G401 (cell line): ENCODE results near the gene SDR42E2. TPM values are rescaled to one million over a fixed set of nuclear protein-coding genes. Genes with fewer than 3 reads are reported as not detected.
"Not testable (repeated sequence)": the region's sequence is repeated elsewhere in the genome, so short reads cannot be mapped to it uniquely, and the experiment has no call there.

Experiments
- DNase-seq: peaks from one replicate; pipeline ENCODE4 v3.0.0-alpha.2; 2015; ENCODE audit warnings: low spot score
- in situ Hi-C: cut with HindIII; loops from 2 replicates; pipeline ENCODE4 v1.10.0; 2016; ENCODE audit warnings: low sequenced_read_pairs, mixed read lengths
- total RNA-seq: library from RNA; depleted of rRNA; stranded (reverse); fragments of >200 nt; shearing (Covaris generic); gene quantifications from 2 replicates; pipeline ENCODE4 v1.2.3, GENCODE V29; 2014; rRNA removed

Gene SDR42E2
- total RNA-seq = not detected in 2 replicates

GRCh38 chr16:22161999-22162655 is at the start of gene SDR42E2:
Gene SDR42E2, plus strand, starts transcription at chr16:22162506. Its CDS starts 3,077 bp downstream, at chr16:22165583.
- DNase-seq = no peak
- in situ Hi-C loops = no loop called here

- DNase-seq = no peak
- in situ Hi-C loops = no loop called here
Measured at GRCh38 chr16:22116095-22116700, 46.1 kb upstream of the SDR42E2 start.

GRCh38 chr16:22117609-22118008 is 44.7 kb upstream of the SDR42E2 start:
- in situ Hi-C loops = no loop called here
- no peak for DNase-seq

GRCh38 chr16:22120440-22120839 is 41.9 kb upstream of the SDR42E2 start:
- in situ Hi-C loops = no loop called here
- DNase-seq = no peak

- in situ Hi-C loops = no loop called here
- no peak for DNase-seq
Measured at GRCh38 chr16:22122239-22122638, 40.1 kb upstream of the SDR42E2 start.

- in situ Hi-C loops = no loop called here
- DNase-seq = no peak
Measured at GRCh38 chr16:22123146-22123545, 39.2 kb upstream of the SDR42E2 start.

GRCh38 chr16:22123759-22124490 is 38.4 kb upstream of the SDR42E2 start:
- in situ Hi-C loops = no loop called here

GRCh38 chr16:22124583-22125284 is 37.6 kb upstream of the SDR42E2 start:
- in situ Hi-C loops = no loop called here

More at GRCh38 chr16:22123759-22124490, 38.4 kb upstream of the SDR42E2 start:
- DNase-seq = no peak

GRCh38 chr16:22126037-22126558 is 36.2 kb upstream of the SDR42E2 start:
- in situ Hi-C loops = no loop called here
- no peak for DNase-seq

More at GRCh38 chr16:22124583-22125284, 37.6 kb upstream of the SDR42E2 start:
- no peak for DNase-seq

- in situ Hi-C loops, DNase-seq: not testable (repeated sequence)
Measured at GRCh38 chr16:22128537-22128936, 33.8 kb upstream of the SDR42E2 start.

- in situ Hi-C loops = no loop called here
- DNase-seq = no peak
Measured at GRCh38 chr16:22130528-22130927, 31.8 kb upstream of the SDR42E2 start.

GRCh38 chr16:22132801-22133200 is 29.5 kb upstream of the SDR42E2 start:
- in situ Hi-C loops = no loop called here
- DNase-seq = no peak

GRCh38 chr16:22138482-22138881 is 23.8 kb upstream of the SDR42E2 start:
- DNase-seq = no peak
- in situ Hi-C loops = no loop called here

- no peak for DNase-seq
- in situ Hi-C loops = no loop called here
Measured at GRCh38 chr16:22139008-22139407, 23.3 kb upstream of the SDR42E2 start.

GRCh38 chr16:22139732-22140131 is 22.6 kb upstream of the SDR42E2 start:
- in situ Hi-C loops = no loop called here
- no peak for DNase-seq

GRCh38 chr16:22141767-22142166 is 20.5 kb upstream of the SDR42E2 start:
- DNase-seq = no peak

GRCh38 chr16:22144520-22144919 is 17.8 kb upstream of the SDR42E2 start:
- in situ Hi-C loops = no loop called here
- no peak for DNase-seq

More at GRCh38 chr16:22141767-22142166, 20.5 kb upstream of the SDR42E2 start:
- in situ Hi-C loops = no loop called here

- in situ Hi-C loops = no loop called here
- no peak for DNase-seq
Measured at GRCh38 chr16:22147853-22148252, 14.5 kb upstream of the SDR42E2 start.

GRCh38 chr16:22151246-22151998 is 10.9 kb upstream of the SDR42E2 start:
- DNase-seq = no peak
- in situ Hi-C loops = no loop called here
